ENCODE measurements around the gene VPS18. TPM values are rescaled to one million over a fixed set of nuclear protein-coding genes. Genes with fewer than 3 reads are reported as not detected.

VPS18 gene
- total RNA-seq, 1 experiment from 2014 or later = 16.9 TPM

DNA sequence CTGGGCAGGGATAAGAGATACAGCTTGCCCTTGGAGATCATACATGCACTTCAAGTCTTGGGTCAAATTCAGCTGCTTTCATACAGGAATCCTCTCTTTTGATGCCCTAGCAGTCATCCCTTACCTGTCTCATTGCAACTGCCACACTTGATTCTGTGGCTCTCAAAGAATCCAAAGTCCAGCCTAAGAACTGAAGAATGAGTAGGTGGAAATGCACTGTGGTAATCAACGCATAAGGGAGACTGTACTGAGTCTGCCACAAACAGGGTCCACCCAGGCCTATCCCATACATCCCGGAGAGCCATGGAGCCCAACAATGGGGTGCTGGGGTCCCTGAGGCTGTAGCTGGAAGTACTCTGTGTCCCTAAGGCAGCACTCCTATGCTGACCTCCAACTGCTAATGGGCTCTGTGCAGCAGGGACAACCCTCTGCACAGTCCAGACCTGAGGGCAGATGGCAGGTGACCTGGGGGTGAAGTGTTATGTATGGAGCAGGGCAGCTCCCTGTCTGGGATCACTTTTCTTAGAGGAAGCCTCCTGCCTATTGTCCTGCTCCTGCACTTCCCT is 1.7 kb upstream of the VPS18 start:
- Histone ChIP-seq H3K27ac (ENCODE audit: low read depth, low read length) (no peak overlapping the region), H3K4me1 (ENCODE audit: control insufficient read depth in 1 of 2, insufficient read depth in 2 of 2, low read length in 2 of 2) (peaks cover 7 to 26% of the 10 kb centered on the region in 2 experiments; a peak in 3 of 4 replicates), H3K27me3 (ENCODE audit: insufficient read depth, low read length) (no peaks in the 10 kb centered on the region), H3K4me2 (ENCODE audit: low read length) (no peak overlapping the region), H3K9me3 (ENCODE audit: control insufficient read depth in 1 of 2, insufficient read depth in 1 of 2, low read depth in 1 of 2, low read length in 2 of 2) (no peaks in the 10 kb centered on the region), H3K79me2 (ENCODE audit: insufficient read depth, low read length) (peaks cover 20% of the 10 kb centered on the region), H2AFZ (ENCODE audit: low read depth, low read length, poor library complexity, severe bottlenecking) (no peak overlapping the region), H3K9me2 (ENCODE audit: insufficient read depth) (no peaks in the 10 kb centered on the region), H4K20me1 (ENCODE audit: insufficient read depth) (no peaks in the 10 kb centered on the region), H3K4me3 (replicated peaks in 1 of 2; ENCODE audit: low read depth in 1 of 2, low read length in 2 of 2) (no peak overlapping the region), H3K36me3 (ENCODE audit: control insufficient read depth in 1 of 2, insufficient read depth in 2 of 2, low read length in 2 of 2) (peaks cover 0 to 4% of the 10 kb centered on the region in 2 experiments; a peak in 1 of 4 replicates), H3K9ac (ENCODE audit: low read length) (no peak overlapping the region)
- RAD21 ChIA-PET (ENCODE audit: low non-redundant PET in 1 of 2, low total read pairs in 2 of 2, uncharacterized antibody in 2 of 2, unreplicated experiment in 2 of 2) = interaction anchor here (0.6 to 2.7 kb wide), 7 partner anchors 19 to 292 kb away, joined by 3 to 29 read pairs (median 8); partner anchors contain the start of gene RHOV (in 1 of the 2)
- CTCF ChIA-PET = interaction anchor here (0.5 to 4.2 kb wide), 25 partner anchors 11 to 470 kb away, joined by 3 to 152 read pairs (median 4); partner anchors contain the start of genes BAHD1, C15orf62, RAD51 and RHOV
- BruUV-seq (replicated peaks) = no TSS peak
- ATAC-seq (no peak), DNase-seq (ENCODE audit: low read depth, low spot score) (no peak)
- intact Hi-C loops (cut with micrococcal nuclease) = loop anchor here (1.0 to 5.0 kb wide), 2 partner anchors 146 to 300 kb away; partner anchors contain the start of gene KNL1
- POLR2A ChIA-PET = interaction anchor here (1.0 to 2.7 kb wide), 5 partner anchors 12 to 34 kb away, joined by 3 to 19 read pairs (median 7); partner anchors contain the start of gene RHOV
- TF ChIP-seq ZNF274 (IDR thresholded peaks at IDR 0.05; ENCODE audit: low read depth, low read length) (no peak), TCF7L2 (IDR thresholded peaks at IDR 0.05; ENCODE audit: borderline replicate concordance, extremely low read depth, insufficient read depth, insufficient read length) (no peak), POLR2A (IDR thresholded peaks at IDR 0.05; ENCODE audit: borderline replicate concordance, extremely low read depth, insufficient read depth, insufficient read length) (no peak), SIN3A (IDR thresholded peaks at IDR 0.05; ENCODE audit: low read depth) (no peak)

DNA sequence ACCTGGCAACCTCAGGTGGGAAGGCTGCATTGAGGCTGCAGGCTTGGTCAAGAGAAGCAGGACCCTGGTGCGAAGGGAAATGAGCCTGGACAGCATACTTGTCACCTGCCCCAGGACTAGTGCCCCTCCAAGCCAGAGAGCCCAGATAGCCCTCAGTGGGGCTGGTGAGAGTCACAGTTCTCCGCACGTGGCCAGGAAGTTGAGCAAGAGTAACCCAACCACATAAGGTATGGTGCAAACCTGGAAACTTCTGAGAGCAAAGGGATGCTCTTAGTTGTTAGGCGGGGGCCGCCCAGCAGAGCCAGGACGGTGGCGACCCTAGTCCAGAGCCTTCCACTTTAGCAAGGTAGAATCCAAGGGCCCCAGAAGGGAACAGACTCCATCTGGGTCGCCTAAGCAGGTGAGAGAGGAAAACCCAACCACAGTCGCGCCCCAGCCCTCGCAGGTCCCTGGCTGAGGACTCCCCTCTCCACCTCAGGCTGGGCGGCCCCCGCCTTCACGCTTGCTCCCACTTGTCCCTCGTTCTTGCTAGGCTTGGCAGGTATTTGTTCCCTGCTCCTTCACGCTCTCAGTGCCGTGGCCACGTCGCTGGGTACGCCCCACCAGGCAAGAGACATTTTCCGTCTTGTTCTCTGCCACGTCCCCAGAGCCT is 1.1 kb upstream of the VPS18 start:
- POLR2A ChIA-PET = interaction anchor here (1.0 to 2.4 kb wide), 4 partner anchors 17 to 214 kb away, joined by 4 to 34 read pairs (median 6); no protein-coding TSS in a partner anchor
- no peak for TF ChIP-seq SIN3A (IDR thresholded peaks at IDR 0.05; ENCODE audit: low read depth)
- TF ChIP-seq, protein P1, sequence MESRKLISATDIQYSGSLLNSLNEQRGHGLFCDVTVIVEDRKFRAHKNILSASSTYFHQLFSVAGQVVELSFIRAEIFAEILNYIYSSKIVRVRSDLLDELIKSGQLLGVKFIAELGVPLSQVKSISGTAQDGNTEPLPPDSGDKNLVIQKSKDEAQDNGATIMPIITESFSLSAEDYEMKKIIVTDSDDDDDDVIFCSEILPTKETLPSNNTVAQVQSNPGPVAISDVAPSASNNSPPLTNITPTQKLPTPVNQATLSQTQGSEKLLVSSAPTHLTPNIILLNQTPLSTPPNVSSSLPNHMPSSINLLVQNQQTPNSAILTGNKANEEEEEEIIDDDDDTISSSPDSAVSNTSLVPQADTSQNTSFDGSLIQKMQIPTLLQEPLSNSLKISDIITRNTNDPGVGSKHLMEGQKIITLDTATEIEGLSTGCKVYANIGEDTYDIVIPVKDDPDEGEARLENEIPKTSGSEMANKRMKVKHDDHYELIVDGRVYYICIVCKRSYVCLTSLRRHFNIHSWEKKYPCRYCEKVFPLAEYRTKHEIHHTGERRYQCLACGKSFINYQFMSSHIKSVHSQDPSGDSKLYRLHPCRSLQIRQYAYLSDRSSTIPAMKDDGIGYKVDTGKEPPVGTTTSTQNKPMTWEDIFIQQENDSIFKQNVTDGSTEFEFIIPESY (IDR thresholded peaks at IDR 0.05; ENCODE audit: extremely low read depth, insufficient replicate concordance, low read length) = no peak
- no peak for TF ChIP-seq YY1 (IDR thresholded peaks at IDR 0.05; ENCODE audit: extremely low read depth, insufficient replicate concordance, low read depth, low read length)
- TF ChIP-seq ZNF274 (IDR thresholded peaks at IDR 0.05; ENCODE audit: low read depth, low read length) = no peak
- TF ChIP-seq TCF7L2 (IDR thresholded peaks at IDR 0.05; ENCODE audit: borderline replicate concordance, extremely low read depth, insufficient read depth, insufficient read length) = no peak
- TF ChIP-seq EZH2 (IDR thresholded peaks at IDR 0.05) = no peak
- TF ChIP-seq, protein P2, sequence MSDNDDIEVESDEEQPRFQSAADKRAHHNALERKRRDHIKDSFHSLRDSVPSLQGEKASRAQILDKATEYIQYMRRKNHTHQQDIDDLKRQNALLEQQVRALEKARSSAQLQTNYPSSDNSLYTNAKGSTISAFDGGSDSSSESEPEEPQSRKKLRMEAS (IDR thresholded peaks at IDR 0.05) = no peak
- TF ChIP-seq FOSL1 (IDR thresholded peaks at IDR 0.05; ENCODE audit: low read depth) = no peak
- TF ChIP-seq POLR2A (IDR thresholded peaks at IDR 0.05; ENCODE audit: borderline replicate concordance, extremely low read depth, insufficient read depth, insufficient read length) = no peak
- TF ChIP-seq, protein P3, sequence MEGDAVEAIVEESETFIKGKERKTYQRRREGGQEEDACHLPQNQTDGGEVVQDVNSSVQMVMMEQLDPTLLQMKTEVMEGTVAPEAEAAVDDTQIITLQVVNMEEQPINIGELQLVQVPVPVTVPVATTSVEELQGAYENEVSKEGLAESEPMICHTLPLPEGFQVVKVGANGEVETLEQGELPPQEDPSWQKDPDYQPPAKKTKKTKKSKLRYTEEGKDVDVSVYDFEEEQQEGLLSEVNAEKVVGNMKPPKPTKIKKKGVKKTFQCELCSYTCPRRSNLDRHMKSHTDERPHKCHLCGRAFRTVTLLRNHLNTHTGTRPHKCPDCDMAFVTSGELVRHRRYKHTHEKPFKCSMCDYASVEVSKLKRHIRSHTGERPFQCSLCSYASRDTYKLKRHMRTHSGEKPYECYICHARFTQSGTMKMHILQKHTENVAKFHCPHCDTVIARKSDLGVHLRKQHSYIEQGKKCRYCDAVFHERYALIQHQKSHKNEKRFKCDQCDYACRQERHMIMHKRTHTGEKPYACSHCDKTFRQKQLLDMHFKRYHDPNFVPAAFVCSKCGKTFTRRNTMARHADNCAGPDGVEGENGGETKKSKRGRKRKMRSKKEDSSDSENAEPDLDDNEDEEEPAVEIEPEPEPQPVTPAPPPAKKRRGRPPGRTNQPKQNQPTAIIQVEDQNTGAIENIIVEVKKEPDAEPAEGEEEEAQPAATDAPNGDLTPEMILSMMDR (IDR thresholded peaks at IDR 0.05 in 2 of 3, conservative IDR thresholded peaks at IDR 0.05 in 1 of 3; ENCODE audit: borderline replicate concordance in 1 of 3, insufficient read depth in 1 of 3, low read depth in 2 of 3, low read length in 2 of 3) = no peak

More for the DNA sequence above, 1.1 kb upstream of the VPS18 start:
- Histone ChIP-seq H3K27ac (ENCODE audit: low read depth, low read length) (peak overlapping the region; percentile 7; the same call in 1 of the 2 replicates), H3K4me2 (ENCODE audit: low read length) (peak overlapping the region; percentile 97; the same call in 1 of the 2 replicates), H3K27me3 (ENCODE audit: insufficient read depth, low read length) (no peaks in the 10 kb centered on the region), H3K9ac (ENCODE audit: low read length) (no peak overlapping the region), H3K9me2 (ENCODE audit: insufficient read depth) (no peaks in the 10 kb centered on the region), H2AFZ (ENCODE audit: low read depth, low read length, poor library complexity, severe bottlenecking) (peak overlapping the region; percentile 85), H3K4me3 (replicated peaks in 1 of 2; ENCODE audit: low read depth in 1 of 2, low read length in 2 of 2) (no peak overlapping the region), H3K79me2 (ENCODE audit: insufficient read depth, low read length) (peaks cover 21% of the 10 kb centered on the region), H4K20me1 (ENCODE audit: insufficient read depth) (no peaks in the 10 kb centered on the region), H3K4me1 (ENCODE audit: control insufficient read depth in 1 of 2, insufficient read depth in 2 of 2, low read length in 2 of 2) (peaks cover 7 to 26% of the 10 kb centered on the region in 2 experiments; a peak in 3 of 4 replicates), H3K36me3 (ENCODE audit: control insufficient read depth in 1 of 2, insufficient read depth in 2 of 2, low read length in 2 of 2) (peaks cover 0 to 4% of the 10 kb centered on the region in 2 experiments; a peak in 1 of 4 replicates), H3K9me3 (ENCODE audit: control insufficient read depth in 1 of 2, insufficient read depth in 1 of 2, low read depth in 1 of 2, low read length in 2 of 2) (no peaks in the 10 kb centered on the region)
- no peak for DNase-seq (ENCODE audit: low read depth, low spot score)
- RAD21 ChIA-PET (ENCODE audit: low non-redundant PET in 1 of 2, low total read pairs in 2 of 2, uncharacterized antibody in 2 of 2, unreplicated experiment in 2 of 2) = interaction anchor here (1.0 to 2.4 kb wide), 5 partner anchors 20 to 108 kb away, joined by 3 to 21 read pairs (median 8); partner anchors contain the start of gene RHOV (in 1 of the 2)
- ATAC-seq = no peak
- intact Hi-C loops (cut with micrococcal nuclease) = loop anchor here (5.0 kb wide), 1 partner anchor 301 kb away; the partner anchor contains the start of gene KNL1
- no TSS peak for BruUV-seq (replicated peaks)
- CTCF ChIA-PET = interaction anchor here (0.6 to 5.4 kb wide), 16 partner anchors 13 to 614 kb away, joined by 3 to 166 read pairs (median 10); partner anchors contain the start of gene RHOV

Measured in HCT116 (cell line).